GM21367 (cell line): Measurements from ENCODE around the gene CYTH2.
"Not testable (repeated sequence)": the region's sequence is repeated elsewhere in the genome, so short reads cannot be mapped to it uniquely, and the experiment has no call there.

Source experiments
- ATAC-seq: cut with Tn5 transposase; IDR thresholded peaks from one replicate; pipeline ENCODE4 v1.9.1; 2021; ENCODE audit not compliant: unreplicated experiment

CYTH2 gene

GRCh38 chr19:48477067-48477685 lies 8.0 kb downstream of the CYTH2 start:
- ATAC-seq = no peak

DNA sequence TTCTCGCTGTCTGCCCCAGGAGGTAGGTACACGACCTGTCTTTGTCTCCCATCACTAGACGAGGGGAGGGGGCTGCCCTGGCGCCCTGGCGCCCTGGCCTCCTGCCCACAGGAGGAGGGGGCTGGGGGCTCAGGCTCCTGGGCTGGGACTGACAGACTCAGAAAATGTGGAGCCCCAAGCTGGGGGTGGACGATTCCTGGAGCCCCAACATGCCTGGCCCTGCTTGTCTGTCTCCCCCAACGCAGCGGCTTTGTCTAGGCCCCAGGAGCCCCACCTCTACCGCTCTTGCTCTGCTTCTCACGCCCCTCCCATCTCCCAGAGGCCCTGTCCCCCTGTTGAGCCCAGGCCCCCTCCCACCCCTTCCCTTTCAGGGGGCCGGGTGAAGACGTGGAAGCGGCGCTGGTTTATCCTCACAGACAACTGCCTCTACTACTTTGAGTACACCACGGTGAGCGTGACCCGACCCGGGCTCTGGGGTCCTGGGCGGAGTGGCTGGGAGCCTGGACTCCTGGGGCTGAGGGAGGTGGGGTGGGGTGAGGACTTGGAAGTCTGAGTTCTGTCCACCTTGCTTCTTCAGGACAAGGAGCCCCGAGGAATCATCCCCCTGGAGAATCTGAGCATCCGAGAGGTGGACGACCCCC lies 8.6 kb downstream of the CYTH2 start:
- no peak for ATAC-seq

- no peak for ATAC-seq
Observed at GRCh38 chr19:48478339-48479256, 9.4 kb downstream of the CYTH2 start.

GRCh38 chr19:48479686-48480085 lies 10.5 kb downstream of the CYTH2 start:
- no peak for ATAC-seq

- ATAC-seq = no peak
Observed at GRCh38 chr19:48480183-48480557, 11.0 kb downstream of the CYTH2 start.

- no peak for ATAC-seq
Observed at GRCh38 chr19:48480558-48481500, 11.7 kb downstream of the CYTH2 start.

GRCh38 chr19:48481846-48482639 lies 12.9 kb downstream of the CYTH2 start:
- no peak for ATAC-seq

GRCh38 chr19:48483301-48483700 lies 14.1 kb downstream of the CYTH2 start:
- ATAC-seq = no peak

GRCh38 chr19:48484247-48484893 lies 15.2 kb downstream of the CYTH2 start:
- no peak for ATAC-seq

DNA sequence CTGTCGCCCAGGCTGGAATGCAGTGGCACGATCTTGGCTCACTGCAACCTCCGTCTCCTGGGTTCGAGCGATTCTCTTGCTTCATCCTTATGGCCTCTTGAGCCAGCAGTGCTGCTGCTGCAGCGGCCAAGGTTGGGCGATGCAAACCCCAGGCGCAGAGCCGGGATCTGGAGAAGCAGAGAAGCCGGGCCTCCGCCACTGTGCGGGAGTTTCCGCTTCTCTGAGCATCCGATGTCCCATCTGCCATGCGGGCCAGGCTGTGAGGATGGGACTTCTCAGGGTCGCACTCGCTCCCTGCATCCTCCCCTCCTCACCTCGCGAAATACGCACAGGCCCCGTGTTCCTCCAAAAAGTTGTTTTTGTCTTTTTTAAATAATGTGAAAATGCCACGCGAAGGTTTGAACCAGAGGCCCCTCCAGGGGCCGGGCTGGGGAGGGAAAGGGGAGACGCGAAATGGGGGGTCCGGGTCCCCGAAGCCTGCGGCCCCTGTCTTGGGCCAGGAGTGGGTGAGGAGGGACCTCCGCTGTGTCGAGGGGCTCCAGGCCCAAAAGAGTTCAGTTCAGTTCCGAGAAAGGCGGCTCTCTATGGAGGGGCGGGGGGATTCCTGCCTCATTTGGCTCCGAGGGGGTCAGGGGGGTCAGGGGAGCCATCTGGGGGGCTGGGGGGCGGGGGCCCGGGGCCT lies 15.9 kb downstream of the CYTH2 start:
- ATAC-seq = no peak

DNA sequence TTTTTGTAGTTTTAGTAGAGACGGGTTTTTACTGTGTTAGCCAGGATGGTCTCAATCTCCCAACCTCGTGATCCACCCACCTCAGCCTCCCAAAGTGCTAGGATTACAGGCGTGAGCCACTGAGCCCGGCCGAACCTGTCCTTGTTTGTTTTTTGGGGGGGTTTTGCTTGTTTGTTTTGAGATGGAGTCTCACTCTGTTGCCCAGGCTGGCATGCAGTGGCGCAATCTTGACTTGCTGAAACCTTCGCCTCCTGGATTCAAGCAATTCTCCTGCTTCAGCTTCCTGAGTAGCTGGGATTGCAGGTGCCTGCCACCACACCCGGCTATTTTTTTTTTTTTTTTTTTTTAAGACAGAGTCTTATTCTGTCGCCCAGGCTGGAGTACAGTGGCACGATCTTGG lies 17.5 kb downstream of the CYTH2 start:
- not testable (repeated sequence) for ATAC-seq

GRCh38 chr19:48487544-48487943 lies 18.4 kb downstream of the CYTH2 start:
- no peak for ATAC-seq

DNA sequence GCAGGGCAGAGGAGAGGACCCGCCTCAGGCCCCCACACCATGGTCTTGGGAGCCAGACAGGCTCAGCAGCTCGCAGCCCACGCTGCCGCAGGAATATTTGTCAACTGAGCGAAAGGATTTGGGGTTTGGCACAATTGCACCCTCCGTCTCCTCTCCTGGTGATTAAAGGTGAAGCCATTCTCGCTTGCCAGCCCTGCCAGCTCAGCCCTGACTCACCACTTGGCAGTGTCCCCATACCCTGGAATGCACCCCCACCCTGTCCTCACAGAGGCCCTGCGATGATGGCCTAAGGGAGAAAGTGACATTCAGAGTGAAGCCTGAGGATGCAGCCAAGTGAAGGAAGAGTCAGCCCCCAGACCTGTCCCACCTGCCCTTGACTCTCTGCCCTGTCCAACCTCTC lies 18.8 kb downstream of the CYTH2 start:
- no peak for ATAC-seq

DNA sequence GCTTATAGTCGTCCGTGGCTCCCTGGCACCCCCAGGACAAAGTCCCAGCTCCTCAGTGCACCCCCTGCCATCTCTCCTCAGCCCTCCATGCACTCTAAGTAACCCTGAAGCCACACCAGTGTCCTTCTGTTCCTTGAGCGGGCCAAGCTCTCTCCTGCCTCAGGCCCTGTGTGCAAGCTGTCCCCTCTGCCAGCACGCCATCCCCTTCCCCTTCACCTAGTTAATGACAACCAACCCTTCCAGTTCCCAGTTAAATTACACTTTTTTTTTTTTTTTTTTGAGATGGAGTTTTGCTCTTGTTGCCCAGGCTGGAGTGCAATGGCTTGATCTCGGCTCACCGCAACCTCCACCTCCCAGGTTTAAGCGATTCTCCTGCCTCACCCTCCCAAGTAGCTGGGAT lies 19.3 kb downstream of the CYTH2 start:
- not testable (repeated sequence) for ATAC-seq

- no peak for ATAC-seq
Observed at GRCh38 chr19:48489608-48490216, 20.5 kb downstream of the CYTH2 start.

- ATAC-seq = no peak
Observed at GRCh38 chr19:48490981-48491792, 22.0 kb downstream of the CYTH2 start.

- ATAC-seq = no peak
Observed at GRCh38 chr19:48491793-48492123, 22.6 kb downstream of the CYTH2 start.
